ENCODE measurements around the gene MMP25.
A peak's percentile ranks its signal among the peaks of the same experiment; 100 is the strongest.

Gene MMP25

GRCh38 chr16:3097266-3097665 is 50.9 kb downstream of the MMP25 start:
- DNase-seq = no peak

DNA sequence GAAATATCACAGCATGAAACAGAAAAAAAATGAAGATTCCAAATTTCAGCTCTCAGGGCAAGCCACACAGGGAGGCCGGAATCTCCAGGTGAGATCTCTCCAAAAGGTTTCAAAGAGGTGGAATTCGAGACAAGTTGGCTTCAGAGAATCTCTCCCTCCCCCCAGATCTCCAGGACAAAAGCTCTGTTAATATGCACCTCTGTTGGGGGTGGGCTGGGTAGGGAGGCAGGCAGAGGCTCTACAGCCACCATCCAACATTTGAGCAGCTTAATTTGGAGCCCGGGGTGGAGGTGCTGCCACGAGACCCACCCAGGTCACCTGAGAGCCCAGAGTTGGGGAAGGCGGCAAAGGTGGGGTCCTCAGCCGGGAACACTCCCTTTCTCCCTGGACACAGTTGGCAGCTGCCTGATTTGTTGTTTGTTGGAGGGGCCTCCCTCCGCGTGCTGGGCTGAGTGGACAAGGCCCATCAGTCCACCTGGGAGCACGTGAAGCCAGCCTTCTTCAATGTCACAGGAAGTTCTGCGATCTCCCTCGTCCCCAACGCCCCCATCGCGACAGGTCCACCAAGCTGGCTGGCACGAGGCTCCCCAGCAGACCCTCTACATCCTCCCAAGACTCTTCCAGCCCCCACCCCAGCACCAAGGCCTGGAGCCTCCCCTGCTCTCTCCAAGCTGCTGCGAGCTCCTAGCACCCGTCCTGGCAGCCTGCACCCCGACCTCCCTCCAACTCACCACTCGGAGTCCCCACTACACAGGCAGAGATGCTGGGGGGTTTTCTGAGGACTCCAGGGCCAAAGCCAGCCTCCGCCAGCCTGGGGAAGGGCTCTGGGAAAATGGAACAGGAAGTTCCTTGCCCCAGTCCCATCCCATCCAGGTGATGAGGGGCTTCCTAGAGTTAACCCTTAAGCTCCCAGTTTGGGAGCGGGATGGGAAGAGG is 52.4 kb downstream of the MMP25 start, which contains the start of gene ZSCAN10:
Gene ZSCAN10, minus strand, starts transcription at position 836 of the 936 bp plus-strand sequence. CDS start 6,357 bp downstream, outside the sequence.
- DNase-seq = no peak

- no peak for DNase-seq
These were observed 53.0 kb downstream of the MMP25 start for GRCh38 chr16:3099395-3099731.

GRCh38 chr16:3099732-3100499 is 53.6 kb downstream of the MMP25 start:
- peak; percentile 85 for DNase-seq

- no peak for DNase-seq
These were observed 54.9 kb downstream of the MMP25 start for GRCh38 chr16:3101018-3101840.

DNA sequence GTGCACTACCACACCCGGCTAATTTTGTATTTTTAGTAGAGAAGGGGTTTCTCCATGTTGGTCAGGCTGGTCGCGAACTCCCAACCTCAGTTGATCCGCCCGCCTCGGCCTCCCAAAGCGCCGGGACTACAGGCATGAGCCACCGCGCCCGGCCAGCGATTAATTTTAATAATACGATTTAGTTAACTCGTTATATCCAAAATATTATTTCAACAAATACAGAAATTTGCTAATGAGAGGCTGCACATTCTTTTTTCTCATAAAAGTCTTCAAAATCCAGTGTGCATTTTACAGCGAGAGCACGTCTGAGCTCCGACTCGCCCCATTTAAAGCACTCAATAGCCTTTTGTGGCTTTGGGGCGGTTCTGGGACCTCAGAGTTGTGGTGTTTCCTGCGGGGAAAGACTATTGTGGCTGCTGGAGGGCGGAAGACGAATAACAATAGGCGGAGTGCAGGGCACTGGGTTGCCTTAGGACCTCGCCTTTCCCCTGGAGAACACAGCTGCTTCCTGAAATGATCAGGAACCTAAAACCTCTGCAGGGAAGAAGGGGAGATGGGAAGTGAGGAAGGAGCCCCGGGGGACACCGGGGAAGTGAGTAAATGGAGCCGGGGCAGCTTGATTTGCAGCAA is 55.6 kb downstream of the MMP25 start:
- no peak for DNase-seq

DNA sequence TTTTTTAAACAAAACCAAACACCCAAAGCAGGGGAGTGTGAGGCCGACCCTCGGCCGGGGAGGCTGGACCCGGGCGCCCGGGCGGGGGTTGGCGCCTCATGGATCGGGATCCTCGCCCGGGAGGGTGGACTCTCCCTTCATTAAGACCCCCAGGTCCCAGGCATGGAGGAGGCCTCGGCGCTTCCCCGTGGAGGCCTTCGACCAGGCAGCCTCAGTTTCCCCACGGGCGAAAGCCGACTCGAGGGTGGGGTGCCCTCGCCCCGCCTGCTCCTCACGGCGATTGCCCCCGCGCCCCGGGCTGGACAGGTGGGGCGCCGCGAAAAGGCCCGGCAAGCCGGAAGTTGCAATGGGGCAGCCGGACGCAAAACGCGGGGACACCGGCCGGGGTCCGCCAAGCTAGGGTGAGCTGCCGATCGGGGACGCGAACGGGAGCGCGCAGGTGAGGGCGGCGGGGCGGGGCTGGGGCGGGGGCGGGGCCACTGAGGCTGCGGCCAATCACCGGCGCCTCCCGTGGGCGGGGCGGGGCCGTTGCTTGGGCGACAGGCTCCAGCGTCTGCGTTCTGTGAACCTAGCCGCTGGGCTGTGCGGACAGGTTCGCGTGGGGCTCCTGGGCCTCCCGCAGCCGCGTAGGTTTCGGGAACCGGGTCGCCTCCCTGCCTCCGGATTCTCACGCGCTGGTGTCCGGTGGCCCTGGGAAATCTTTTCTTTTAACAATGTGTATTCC is 60.0 kb downstream of the MMP25 start:
- DNase-seq = peak; percentile 85
